Amygdala (tissue), 56 donors: ENCODE measurements around the gene RAP1A.
"Not testable (repeated sequence)": the region's sequence is repeated elsewhere in the genome, so short reads cannot be mapped to it uniquely, and the experiment has no call there.

Experiments used
- DNase-seq, 56 donors: peaks; one replicate each; lab custom pipeline; 2025; lab: John Stamatoyannopoulos, UW

The RAP1A gene

GRCh38 chr1:111596499-111596898, 23.1 kb upstream of the RAP1A start:
- no peak for DNase-seq

DNA sequence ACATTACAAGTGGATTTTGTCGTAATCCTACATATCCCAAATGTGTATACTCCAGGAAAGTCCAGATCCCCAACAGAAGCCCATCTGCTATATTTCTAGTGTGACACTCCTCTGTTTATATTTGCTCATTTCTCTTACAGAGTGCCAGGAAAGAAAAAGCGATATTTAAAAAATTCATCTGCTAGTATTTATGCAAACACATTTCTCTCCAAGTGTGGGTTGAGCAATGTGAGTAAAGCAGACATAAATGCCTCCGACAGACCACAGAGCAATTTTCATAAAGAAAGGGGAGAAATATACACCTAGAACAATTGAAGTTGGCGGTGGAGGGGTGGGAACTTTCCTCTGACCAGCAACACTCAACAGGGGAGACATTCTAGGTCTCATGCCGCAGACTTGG, 22.2 kb upstream of the RAP1A start:
- DNase-seq: no peak

GRCh38 chr1:111598544-111598943, 21.0 kb upstream of the RAP1A start:
- DNase-seq: no peak

GRCh38 chr1:111599781-111600693, 19.6 kb upstream of the RAP1A start:
- DNase-seq: no peak

DNA sequence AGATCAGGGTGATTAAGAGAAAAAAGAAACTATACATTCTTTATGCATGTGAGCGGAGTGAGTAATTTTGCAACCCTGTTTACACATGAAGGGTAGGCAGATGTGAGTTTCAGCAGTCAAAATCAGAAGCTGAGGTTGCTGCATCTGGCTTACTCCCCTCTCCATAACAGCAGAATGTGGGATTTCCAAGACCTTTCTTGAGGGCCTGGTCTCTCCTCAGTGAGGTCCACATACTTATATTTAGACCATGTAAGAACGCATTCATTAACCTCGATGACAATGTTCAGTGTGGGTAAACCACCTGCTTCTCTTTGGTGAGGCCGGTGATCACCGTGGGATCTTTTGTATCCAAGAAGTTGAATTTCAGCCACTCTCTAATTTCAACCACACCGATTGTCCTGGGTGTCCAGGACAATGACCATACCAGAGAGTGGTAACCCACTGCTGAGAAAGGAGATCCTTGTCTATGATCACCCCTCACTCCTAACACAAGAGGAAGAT, 18.7 kb upstream of the RAP1A start:
- DNase-seq: no peak

DNA sequence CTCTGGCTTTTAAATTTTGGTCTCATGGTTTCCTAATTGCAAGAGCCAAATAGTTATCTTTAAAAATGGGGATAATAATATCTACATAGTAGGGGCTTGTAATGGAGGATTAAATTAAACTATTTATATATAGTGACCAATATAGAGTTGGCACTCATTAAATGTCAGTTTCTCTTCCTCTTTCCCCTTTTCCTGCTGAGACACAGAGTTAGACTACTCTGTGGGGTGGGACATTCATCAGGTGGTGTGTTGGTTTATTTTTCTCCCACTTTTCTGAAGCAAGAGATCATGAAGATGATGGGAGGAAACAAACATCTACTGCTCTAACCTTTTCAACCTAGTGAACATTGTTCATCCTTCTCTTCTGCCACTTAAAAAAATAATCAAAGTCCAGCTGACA, 17.3 kb upstream of the RAP1A start:
- no peak for DNase-seq

GRCh38 chr1:111602974-111603373, 16.6 kb upstream of the RAP1A start:
- DNase-seq: no peak

DNA sequence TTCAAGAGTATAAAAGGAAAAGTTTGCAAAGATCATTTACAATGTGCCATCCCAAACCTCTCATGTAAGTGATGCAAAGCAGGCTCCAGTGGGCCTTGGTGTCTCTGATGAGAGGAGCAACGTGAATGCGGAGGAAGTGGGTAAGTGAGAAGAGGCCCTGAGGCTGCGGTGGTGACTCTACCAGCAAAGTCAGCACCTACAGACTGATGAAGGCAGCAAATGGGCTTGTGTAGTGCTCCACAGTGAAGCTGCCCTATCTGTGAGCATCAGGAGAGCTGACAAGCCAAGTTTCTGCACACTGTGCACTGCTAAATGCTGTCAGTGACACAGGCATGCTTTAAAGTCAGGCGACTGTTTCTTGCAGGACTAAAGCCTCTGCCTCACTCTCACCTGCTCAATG, 15.6 kb upstream of the RAP1A start:
- peak in 3 of 56 donors; percentile 3 to 11 (median 4) for DNase-seq

DNA sequence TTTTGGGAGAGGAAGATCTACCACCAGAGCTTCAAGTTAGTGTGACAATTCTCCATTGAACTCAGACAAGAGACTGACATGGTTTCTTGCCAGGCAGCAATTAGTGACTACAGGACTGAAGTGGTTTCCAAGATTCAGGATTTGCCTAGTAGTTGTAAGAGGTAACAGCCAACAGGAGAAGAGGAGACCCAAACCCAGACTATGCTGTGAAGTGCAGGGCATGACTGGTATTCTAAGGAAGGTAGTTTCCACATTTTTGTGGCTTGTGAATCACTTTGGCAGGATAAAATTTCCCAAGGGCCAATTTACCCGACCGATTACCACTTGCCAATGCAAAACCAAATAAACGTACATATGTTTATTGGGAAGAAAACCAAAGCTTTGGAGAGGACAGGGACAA, 14.7 kb upstream of the RAP1A start:
- no peak for DNase-seq

GRCh38 chr1:111605576-111605975, 14.0 kb upstream of the RAP1A start:
- peak in 2 of 56 donors; percentile 5 to 7 for DNase-seq

- DNase-seq: peak in 5 of 56 donors; percentile 9 to 73 (median 16)
Measured at GRCh38 chr1:111606457-111607215, 13.0 kb upstream of the RAP1A start.

DNA sequence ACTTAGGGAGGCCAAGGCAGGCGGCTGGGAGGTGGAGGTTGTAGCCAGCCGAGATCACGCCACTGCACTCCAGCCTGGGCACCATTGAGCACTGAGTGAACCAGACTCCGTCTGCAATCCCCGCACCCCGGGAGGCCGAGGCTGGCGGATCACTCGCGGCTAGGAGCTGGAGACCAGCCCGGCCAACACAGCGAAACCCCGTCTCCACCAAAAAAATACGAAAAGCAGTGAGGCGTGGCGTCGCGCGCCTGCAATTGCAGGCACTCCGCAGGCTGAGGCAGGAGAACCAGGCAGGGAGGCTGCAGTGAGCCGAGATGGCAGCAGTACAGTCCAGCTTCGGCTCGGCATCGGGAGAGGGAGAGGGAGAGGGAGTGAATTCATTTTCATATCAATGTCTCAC, 11.1 kb upstream of the RAP1A start:
- DNase-seq: not testable (repeated sequence)

DNA sequence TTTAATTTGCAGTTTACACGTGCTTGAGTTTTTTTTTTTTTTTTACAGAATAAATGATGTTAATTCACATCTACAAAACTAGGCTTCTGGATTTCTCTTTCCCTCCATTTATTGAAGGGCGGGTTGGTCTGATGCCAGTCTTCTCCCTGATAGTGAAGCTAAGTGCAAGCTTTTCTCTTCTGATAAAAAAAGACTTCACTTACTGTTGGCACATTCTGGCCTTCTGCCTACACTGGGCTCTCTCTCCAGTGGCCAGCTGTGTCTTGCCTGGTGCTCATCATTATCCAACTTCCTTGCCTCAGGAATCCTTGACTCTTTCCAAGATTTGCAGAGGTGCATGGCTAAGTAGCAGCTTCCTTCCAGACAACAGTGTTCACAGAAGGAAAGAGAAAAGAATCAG, 7.6 kb upstream of the RAP1A start:
- DNase-seq: no peak

GRCh38 chr1:111615870-111616715, 3.5 kb upstream of the RAP1A start:
- no peak for DNase-seq

- no peak for DNase-seq
Measured at GRCh38 chr1:111618081-111618480, 1.5 kb upstream of the RAP1A start.

DNA sequence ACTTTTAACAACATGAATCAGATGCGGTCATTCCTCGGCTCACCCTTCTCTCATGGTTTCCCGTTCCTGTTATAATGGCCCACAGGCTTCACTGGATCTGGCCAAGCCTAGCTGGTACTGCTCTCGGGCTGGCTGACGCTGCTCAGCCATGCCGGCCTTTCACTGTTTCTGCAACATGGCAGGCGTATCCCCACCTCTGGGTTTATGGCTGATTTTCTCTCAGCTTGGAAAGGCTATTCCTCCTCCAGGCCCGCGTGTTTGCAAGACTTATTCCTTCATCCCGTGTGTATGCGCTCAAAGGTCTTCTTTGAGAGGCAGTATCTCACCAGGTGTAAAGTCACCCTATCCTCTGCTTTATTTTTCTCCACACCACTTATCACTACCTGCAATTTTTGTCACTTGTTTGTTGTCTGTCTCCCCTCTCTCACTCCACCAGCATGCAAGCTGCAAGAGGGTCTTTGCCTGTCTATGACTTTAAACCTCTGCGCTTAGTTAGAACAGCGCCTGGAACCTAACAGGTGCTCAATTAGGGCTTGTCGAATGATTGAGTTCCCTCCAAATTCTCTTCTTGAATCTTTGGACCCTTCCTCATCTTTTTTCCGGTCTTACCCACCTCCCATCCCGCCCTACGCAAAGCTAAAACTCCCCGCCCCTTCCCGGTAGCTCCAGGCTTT, 491 bp upstream of the RAP1A start:
- peak in 1 of 56 donors; percentile 55 for DNase-seq

DNA sequence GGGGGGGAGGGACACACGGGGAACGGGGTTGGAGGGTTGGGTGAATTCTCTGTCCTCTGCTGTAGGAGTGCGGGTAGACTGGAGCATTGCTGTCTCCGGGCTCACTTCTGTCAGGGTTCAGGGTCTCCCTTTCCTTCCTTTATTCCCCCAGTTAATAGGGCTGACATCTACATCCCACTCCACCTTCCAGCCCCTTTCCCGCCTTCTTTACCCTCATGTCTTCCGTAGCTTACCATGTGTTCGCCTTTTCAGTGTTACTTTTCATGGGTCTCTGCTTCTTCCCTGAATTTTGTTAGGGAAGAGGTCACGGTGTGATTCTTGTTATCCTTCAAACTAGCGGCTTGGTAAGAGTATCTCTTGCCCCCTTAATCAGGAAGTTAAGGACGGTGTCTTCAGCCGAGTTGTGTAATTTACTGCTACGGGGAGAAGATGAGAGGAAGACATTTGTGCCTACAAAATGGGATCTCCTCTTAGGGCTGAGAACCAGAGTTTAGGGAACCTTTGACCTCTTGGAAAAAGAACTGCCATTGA, 917 bp downstream of the RAP1A start:
- no peak for DNase-seq

GRCh38 chr1:111621050-111621449, 1.5 kb downstream of the RAP1A start:
- DNase-seq: no peak

GRCh38 chr1:111622166-111622565, 2.6 kb downstream of the RAP1A start:
- DNase-seq: no peak

DNA sequence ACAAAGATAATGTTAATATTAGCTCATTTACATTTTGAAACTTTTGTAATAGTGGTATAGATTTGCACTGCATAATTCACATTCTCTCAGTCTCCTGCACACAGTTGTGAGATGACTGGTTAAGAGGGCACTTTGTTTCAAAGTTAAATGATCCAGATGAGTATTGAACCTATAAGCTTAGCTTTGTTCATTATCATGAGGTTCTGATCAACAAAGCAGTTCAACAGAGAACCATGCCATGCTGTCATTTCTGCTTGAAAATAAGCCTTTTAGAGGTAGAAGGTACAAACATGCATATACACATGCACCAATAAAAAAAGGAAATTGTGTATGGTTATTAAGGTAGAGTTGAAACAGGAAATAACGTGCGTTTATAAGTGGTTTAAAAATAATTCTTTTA, 4.8 kb downstream of the RAP1A start:
- DNase-seq: no peak
